ENCODE results near the gene NPHS1.

Gene NPHS1

GRCh38 chr19:35786299-35787160, 65.8 kb downstream of the NPHS1 start:
- DNase-seq, result no peak

- no peak for DNase-seq
Measured at GRCh38 chr19:35785339-35785627, 67.0 kb downstream of the NPHS1 start.

DNA sequence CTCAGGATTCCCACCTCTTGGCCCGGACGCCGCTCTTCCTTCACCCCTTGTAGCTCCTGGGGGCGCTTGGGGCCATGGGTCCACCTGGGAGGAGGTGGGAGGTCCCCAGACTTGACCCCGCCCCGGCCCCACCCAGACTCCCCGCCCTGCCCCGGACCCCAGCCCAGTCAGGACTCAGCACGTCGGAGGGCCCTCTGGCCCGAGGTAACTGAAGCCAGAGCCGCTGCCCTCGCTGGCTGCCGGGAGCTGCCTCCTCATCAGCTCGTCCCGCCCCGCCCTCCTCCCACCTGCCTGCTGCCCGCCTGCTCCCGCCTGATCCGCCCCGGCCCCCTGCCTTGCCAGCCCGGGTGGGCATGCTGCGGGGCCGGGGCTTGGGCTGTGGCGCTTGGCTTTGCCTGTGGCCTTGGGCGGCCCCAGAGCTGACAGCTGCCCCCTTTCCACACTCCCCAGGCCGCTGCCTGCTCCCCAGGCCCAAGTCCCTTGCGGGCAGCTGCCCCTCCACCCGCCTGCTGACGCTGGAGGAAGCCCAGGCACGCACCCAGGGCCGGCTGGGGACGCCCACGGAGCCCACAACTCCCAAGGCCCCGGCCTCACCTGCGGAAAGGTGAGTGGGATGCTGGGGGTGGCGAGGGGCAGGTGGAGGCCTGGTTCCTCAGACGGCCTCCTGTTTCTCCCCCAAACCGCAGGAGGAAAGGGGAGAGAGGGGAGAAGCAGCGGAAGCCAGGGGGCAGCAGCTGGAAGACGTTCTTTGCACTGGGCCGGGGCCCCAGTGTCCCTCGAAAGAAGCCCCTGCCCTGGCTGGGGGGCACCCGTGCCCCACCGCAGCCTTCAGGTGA, 67.6 kb downstream of the NPHS1 start:
- no peak for DNase-seq

DNA sequence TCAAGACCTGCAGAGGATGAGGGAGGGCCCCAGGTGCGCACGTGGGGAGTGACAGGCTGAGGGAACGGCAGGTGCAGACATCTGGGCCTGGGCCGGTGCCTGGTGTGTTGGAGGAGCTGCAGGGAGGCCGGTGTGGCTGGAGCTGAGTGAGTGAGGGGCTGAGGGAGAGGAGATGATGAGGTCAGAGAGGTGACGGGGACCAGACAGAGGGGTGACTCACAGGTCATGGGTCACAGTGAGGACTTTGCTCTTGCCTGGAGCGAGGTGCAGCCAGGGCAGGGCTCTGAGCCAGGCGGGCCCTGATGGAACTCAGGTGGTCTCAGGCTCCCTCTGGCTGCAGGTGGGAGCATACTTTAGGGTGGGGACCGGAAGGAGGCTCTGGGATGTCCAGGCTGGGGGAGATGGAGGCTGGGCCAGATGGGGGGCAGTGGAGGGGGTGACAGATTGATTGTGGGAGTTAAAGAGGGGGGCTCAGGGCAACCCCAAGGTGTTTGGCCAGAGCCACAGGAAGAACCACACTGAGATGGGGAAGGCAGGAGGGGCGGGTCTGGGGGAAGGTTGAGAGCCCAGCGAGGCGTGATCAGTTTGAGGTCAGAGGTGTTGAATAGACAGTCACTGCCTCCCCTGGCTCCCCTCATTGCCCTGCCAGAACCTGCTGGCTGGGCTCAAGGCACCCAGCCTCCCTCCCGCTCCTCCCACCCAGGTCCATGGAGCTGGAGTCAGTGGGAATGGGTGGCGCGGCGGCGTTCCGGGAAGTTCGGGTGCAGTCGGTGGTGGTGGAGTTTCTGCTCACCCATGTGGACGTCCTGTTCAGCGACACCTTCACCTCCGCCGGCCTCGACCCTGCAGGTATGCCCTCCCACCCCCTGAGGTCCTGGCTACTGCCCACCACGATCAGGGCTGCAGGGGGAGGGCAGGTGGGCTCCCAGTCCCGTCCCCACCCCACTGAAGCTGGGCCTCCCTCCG, 68.6 kb downstream of the NPHS1 start:
- no peak for DNase-seq

DNA sequence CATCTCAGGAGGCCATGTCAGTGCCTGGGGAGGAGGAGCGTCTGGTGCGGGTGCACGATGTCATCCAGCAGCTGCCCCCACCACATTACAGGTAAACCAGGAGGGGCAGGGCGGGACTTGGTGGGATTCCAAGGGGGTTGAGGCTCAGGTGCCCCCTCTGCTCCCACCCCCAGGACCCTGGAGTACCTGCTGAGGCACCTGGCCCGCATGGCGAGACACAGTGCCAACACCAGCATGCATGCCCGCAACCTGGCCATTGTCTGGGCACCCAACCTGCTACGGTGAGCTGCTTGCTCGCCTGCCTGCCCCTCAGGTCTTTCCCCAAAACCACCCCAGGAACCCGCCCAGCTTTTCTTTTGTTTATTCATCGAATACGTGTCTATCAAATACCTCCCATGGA, 69.7 kb downstream of the NPHS1 start:
- no peak for DNase-seq

DNA sequence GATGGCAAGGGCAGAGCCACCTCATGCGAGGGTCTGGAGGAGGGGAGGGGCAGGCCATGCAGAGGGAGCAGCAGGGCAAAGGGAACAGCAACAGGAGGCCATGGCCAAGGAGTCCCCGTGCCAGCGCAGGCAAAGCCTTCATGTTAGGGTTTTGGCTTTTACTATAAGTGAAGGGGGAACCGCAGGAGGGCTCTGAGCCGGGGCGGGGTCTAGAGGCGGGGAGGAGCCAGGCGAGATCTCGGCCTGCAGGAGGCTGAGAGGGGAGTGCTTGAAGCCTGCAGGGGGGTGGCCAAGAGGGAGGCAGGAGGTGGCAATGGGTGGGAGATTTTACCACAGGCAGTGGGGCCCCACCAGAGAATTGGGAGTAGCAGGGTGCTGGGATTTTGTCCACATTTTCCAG, 70.7 kb downstream of the NPHS1 start:
- DNase-seq, result no peak

GRCh38 chr19:35780717-35781116, 71.6 kb downstream of the NPHS1 start:
- no peak for DNase-seq

DNA sequence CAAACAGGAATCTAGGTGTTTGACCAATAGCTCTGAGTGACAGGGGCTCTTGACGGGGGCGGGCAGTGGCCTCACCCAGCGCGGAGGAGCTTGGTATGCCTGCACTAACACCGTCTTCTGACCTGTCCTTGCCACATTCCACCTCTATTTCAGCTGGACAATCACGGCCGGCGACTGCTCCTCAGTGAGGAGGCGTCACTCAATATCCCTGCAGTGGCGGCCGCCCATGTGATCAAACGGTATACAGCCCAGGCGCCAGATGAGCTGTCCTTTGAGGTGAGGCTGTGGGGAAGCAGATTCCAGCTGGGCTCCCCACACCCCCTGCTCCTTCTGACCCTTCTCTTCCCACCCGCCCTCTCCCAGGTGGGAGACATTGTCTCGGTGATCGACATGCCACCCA, 72.2 kb downstream of the NPHS1 start:
- DNase-seq, result no peak

- DNase-seq, result no peak
Measured at GRCh38 chr19:35779033-35779432, 73.3 kb downstream of the NPHS1 start.

GRCh38 chr19:35777961-35778360, 74.3 kb downstream of the NPHS1 start:
- no peak for DNase-seq

DNA sequence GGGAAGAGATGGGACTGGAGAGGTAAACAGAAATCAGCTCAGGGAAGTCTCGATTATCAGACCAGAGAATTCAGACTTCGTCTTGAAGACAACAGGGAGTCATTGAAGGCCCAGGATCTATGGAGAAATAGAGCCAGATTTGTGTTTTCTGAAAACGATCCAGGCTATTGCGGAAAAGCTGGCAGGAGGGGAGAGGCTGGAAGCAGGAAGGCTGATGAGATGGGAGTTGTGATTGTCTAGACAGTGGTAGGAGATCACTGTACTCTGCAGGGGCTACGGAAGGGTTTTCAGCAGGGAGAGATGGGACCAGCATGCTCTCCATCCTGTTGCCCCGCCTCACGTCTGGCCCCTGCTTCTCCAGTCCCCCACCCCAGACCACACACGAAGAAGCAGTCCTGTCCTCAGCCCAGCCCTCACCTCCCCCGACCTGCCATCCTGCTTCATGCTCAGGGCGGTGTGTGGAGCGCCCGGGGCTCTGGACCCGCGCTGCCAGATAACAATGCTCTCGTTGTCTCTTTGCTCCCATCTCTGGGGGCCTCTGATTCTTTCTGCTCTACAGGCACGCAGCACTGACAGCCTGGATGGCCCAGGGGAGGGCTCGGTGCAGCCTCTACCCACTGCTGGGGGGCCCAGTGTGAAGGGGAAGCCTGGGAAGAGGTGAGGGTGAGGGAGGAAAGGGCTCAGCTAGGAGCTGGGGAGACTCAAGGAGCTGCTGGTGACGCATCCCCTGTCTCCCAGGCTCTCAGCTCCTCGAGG, 75.0 kb downstream of the NPHS1 start:
- no peak for DNase-seq

- no peak for DNase-seq
Measured at GRCh38 chr19:35776102-35776788, 76.1 kb downstream of the NPHS1 start.

Measured in SHP77 (cell line).